SK-N-SH (cell line): ENCODE measurements around the gene OS9. TPM values are rescaled to one million over a fixed set of nuclear protein-coding genes. Genes with fewer than 3 reads are reported as not detected.

Source experiments
- CTCF ChIA-PET: fragments of 300-600, 350-600 bp; formaldehyde crosslinking; extraction: SDS; loops from one replicate; lab custom pipeline; 2021; lab: Yijun Ruan, JAX
- POLR2A ChIA-PET: fragments of 350-600 bp; sonication (Branson Sonifier 250); formaldehyde crosslinking; extraction: SDS; loops from one replicate; lab custom pipeline; 2020; ENCODE audit warnings: antibody characterized with exemption, inconsistent platforms; lab: Yijun Ruan, JAX
- DNase-seq: peaks from one replicate; pipeline ENCODE4 v3.0.0; 2012
- H2AFZ ChIP-seq: fragments of 200-600 bp; sonication (generic); 2 replicates; pipeline ENCODE4 v1.8.1; 2016; ENCODE audit warnings: antibody characterized with exemption, mild to moderate bottlenecking, low read depth
- H3F3A ChIP-seq: fragments of 200-600 bp; sonication (generic); replicated peaks from 2 replicates; pipeline ENCODE3; 2016; ENCODE audit warnings: antibody characterized with exemption, mild to moderate bottlenecking; ENCODE audit not compliant: insufficient read depth
- H3K27ac ChIP-seq, 2 experiments: fragments of 200-500 bp in 1 of 2; fragments of 200-600 bp in 1 of 2; sonication (Bioruptor generic) in 1 of 2; sonication (generic), shearing (Covaris generic) in 1 of 2; 2 replicates each; pipeline versions ENCODE4 v1.5.1 to v1.6.1; 2014 to 2016; ENCODE audit warnings: low read depth in 2 of 2, inconsistent platforms in 1 of 2, low read length in 1 of 2, mild to moderate bottlenecking in 1 of 2, mixed read lengths in 1 of 2
- H3K27me3 ChIP-seq: fragments of 200-600 bp; sonication (generic), shearing (Covaris generic); 2 replicates; pipeline ENCODE4 v1.6.1; 2016; ENCODE audit warnings: mixed run types; ENCODE audit not compliant: insufficient read depth
- H3K36me3 ChIP-seq, 2 experiments: fragments of 200-500 bp in 1 of 2; fragments of 200-600 bp in 1 of 2; sonication (Bioruptor generic) in 1 of 2; sonication (generic) in 1 of 2; replicated peaks in 1 of 2; 2 replicates each; pipeline versions ENCODE3 to v1.5.1; 2014 to 2016; ENCODE audit warnings: low read length in 1 of 2, mild to moderate bottlenecking in 1 of 2; ENCODE audit not compliant: insufficient read depth in 2 of 2, control insufficient read depth in 1 of 2
- H3K4me1 ChIP-seq, 2 experiments: fragments of 200-500 bp in 1 of 2; fragments of 200-600 bp in 1 of 2; sonication (Bioruptor generic) in 1 of 2; sonication (generic), shearing (Covaris generic) in 1 of 2; 2 replicates each; pipeline versions ENCODE4 v1.5.1 to v1.6.1; 2014 to 2016; ENCODE audit warnings: low read depth in 1 of 2, low read length in 1 of 2, mixed run types in 1 of 2; ENCODE audit not compliant: insufficient read depth in 2 of 2, control insufficient read depth in 1 of 2
- H3K4me2 ChIP-seq: fragments of 200-600 bp; sonication (generic), shearing (Covaris generic); 2 replicates; pipeline ENCODE4 v1.6.1; 2017; ENCODE audit warnings: mixed run types
- H3K4me3 ChIP-seq, 2 experiments: fragments of 200-500 bp in 1 of 2; fragments of 200-600 bp in 1 of 2; sonication (Bioruptor generic) in 1 of 2; sonication (generic), shearing (Covaris generic) in 1 of 2; 2 replicates each; pipeline versions ENCODE4 v1.5.1 to v1.8.1; 2014 to 2016; ENCODE audit warnings: low read depth in 2 of 2, inconsistent platforms in 1 of 2, low read length in 1 of 2, mild to moderate bottlenecking in 1 of 2, mixed read lengths in 1 of 2, moderate library complexity in 1 of 2
- H3K79me2 ChIP-seq: fragments of 200-600 bp; sonication (generic); 2 replicates; pipeline ENCODE4 v1.8.1; 2017; ENCODE audit warnings: mild to moderate bottlenecking; ENCODE audit not compliant: insufficient read depth
- H3K9ac ChIP-seq: fragments of 200-600 bp; sonication (generic); 2 replicates; pipeline ENCODE4 v1.6.1; 2017; ENCODE audit warnings: mixed run types
- H3K9me2 ChIP-seq: fragments of 200-600 bp; sonication (generic); 2 replicates; pipeline ENCODE4 v1.6.1; 2017; ENCODE audit warnings: mixed run types
- H3K9me3 ChIP-seq: fragments of 200-600 bp; sonication (generic); 2 replicates; pipeline ENCODE4 v1.6.1; 2017; ENCODE audit warnings: mixed run types, mild to moderate bottlenecking, moderate library complexity
- H4K20me1 ChIP-seq: fragments of 200-600 bp; sonication (generic); 2 replicates; pipeline ENCODE4 v1.6.1; 2017; ENCODE audit warnings: mild to moderate bottlenecking, mixed run types; ENCODE audit not compliant: insufficient read depth
- CTCF ChIP-seq: fragments of 200-600 bp; sonication (generic); IDR thresholded peaks from 2 replicates; pipeline ENCODE4 v1.6.1; 2017; ENCODE audit warnings: antibody characterized with exemption, mild to moderate bottlenecking, moderate library complexity
- FOSL2 ChIP-seq: IDR thresholded peaks from 2 replicates; pipeline ENCODE4 v1.4.0; 2012; ENCODE audit warnings: low read depth, mild to moderate bottlenecking, moderate library complexity, borderline replicate concordance
- IRF3 ChIP-seq: fragments of 150-350 bp; IDR thresholded peaks from 2 replicates; pipeline ENCODE4 v1.6.1; 2016; ENCODE audit warnings: mild to moderate bottlenecking, low read depth, low read length
- MXI1 ChIP-seq: IDR thresholded peaks from 2 replicates; pipeline ENCODE4 v1.6.1; 2012; ENCODE audit warnings: mild to moderate bottlenecking, low read depth, low read length, improper control_type of control experiment
- NRF1 ChIP-seq: IDR thresholded peaks from 2 replicates; pipeline ENCODE4 v1.6.1; 2012; ENCODE audit warnings: low read depth, mild to moderate bottlenecking, low read length
- POLR2AphosphoS5 ChIP-seq: IDR thresholded peaks from 2 replicates; pipeline ENCODE4 v1.6.1; 2012; ENCODE audit warnings: low read depth, low read length
- RAD21 ChIP-seq: IDR thresholded peaks from 2 replicates; pipeline ENCODE4 v1.6.1; 2012; ENCODE audit warnings: mild to moderate bottlenecking, low read length
- SIN3A ChIP-seq: IDR thresholded peaks from 2 replicates; pipeline ENCODE4 v1.6.1; 2012; ENCODE audit warnings: low read depth, mild to moderate bottlenecking, low read length, moderate library complexity, borderline replicate concordance
- TCF12 ChIP-seq: IDR thresholded peaks from 2 replicates; pipeline ENCODE4 v1.4.0; 2012
- TEAD4 ChIP-seq: IDR thresholded peaks from 2 replicates; pipeline ENCODE4 v1.4.0; 2012; ENCODE audit warnings: mild to moderate bottlenecking, borderline replicate concordance; ENCODE audit not compliant: insufficient read depth
- USF2 ChIP-seq: fragments of 150-350 bp; IDR thresholded peaks from 2 replicates; pipeline ENCODE4 v1.6.1; 2017; ENCODE audit warnings: antibody characterized with exemption, low read length, low read depth, borderline replicate concordance
- ZBTB33 ChIP-seq: IDR thresholded peaks from 2 replicates; pipeline ENCODE4 v1.4.0; 2012; ENCODE audit warnings: low read depth, borderline replicate concordance
- WGBS: methylation state at CpG from one replicate; pipeline ENCODE4 v1.1.6; 2017; ENCODE audit warnings: low lambda C conversion rate; 5-methylcytosine and 5-hydroxymethylcytosine counted together
- polyA plus RNA-seq, 3 experiments: library from polyadenylated mRNA; depleted of rRNA; stranded (reverse); fragments of >200 nt; gene quantifications; 2 replicates each; pipeline ENCODE4 v1.2.3, GENCODE V29; 2012
- TF ChIP-seq, protein P1 (sequence below): IDR thresholded peaks from 2 replicates; pipeline ENCODE4 v1.4.0; 2012; ENCODE audit warnings: low read depth, borderline replicate concordance
- TF ChIP-seq, protein P2 (sequence below): IDR thresholded peaks from 2 replicates; pipeline ENCODE4 v1.4.0; 2012; ENCODE audit warnings: low read depth
- TF ChIP-seq, protein P3 (sequence below): IDR thresholded peaks from 2 replicates; pipeline ENCODE4 v1.6.1; 2012; ENCODE audit warnings: mild to moderate bottlenecking, low read depth, low read length, moderate library complexity

Gene OS9
- polyA plus RNA-seq, 1 of the 3 experiments (the other 2 are of a cell fraction), result 280 TPM

DNA sequence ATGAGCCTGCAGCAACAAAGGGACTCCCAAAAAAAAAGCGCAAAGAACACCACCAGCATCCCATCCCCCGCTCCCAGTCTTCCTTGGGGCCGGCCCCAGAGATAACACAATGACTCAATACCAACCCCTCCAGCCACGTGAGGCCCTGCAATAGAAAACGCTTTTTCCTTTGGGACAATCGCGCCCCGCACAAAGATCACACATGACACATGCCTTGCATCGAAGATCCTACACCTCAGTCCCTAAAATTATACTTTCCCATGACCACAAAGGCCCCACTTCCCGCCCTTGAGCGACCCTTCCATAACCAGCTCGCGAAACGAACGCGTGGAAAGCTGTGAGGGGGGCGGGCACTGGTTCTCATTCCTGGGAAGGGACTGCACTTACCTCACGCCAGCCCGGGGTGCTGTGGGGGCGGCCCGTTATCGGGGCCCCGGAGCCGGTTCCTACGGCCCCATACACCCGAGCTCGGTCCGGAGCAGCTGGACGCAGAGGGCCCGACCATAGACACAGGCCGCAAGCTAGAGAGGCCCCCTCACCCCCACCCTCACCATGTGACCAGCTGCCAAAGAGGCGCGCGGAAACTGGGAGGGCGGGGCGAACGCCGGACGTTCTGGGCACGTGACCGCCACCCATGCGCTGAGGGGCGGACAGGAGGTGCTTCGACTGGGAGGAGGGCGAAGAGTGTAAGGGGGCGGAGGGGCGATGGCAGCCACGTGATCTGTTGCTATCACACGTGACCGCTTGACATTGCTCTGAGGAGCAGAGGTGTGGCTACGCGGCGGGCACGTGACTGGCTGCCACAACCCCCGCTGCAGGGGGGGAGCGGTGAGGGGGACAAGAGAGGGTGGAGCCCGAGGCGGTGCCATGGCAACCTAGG, 58.1 kb downstream of the OS9 start, which contains the start of gene CDK4 (continued):
- TF ChIP-seq CTCF (no peak), MXI1 (peak; percentile 89), USF2 (peak; percentile 99)

DNA sequence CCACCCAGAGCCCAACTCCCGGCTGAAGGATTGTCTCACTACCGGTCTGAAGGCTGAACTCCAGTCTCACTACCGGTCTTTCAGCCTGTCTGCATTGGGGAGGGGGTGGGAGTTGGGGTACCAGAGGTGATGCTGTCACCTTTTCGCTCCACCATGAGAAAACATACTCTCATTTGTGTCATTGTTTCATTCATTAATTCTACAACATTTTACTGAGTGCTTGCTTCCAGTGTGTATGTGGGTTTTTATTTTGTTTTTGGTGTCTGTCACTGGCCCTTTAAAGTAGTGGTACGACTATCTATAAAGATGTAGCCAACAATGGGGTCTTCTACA, 58.7 kb downstream of the OS9 start:
- peak overlapping the region; percentile 32 for H3K9ac ChIP-seq
- H3K36me3 ChIP-seq, result peaks cover 15 to 34% of the 10 kb centered on the region in 2 experiments
- H3K9me2 ChIP-seq, result no peaks in the 10 kb centered on the region
- H4K20me1 ChIP-seq, result no peaks in the 10 kb centered on the region
- peaks cover 25% of the 10 kb centered on the region for H3F3A ChIP-seq
- H3K4me2 ChIP-seq, result peak overlapping the region; percentile 68
- WGBS, result 18% methylated on average over 3 of the region's 5 CpGs
- CTCF ChIA-PET, result interaction anchor here (1.0 to 1.1 kb wide), 3 partner anchors 15 to 30 kb away, joined by 4 to 6 read pairs (median 5); partner anchors contain the start of gene TSFM
- peak overlapping the region; percentile 76 to 83 for H3K27ac ChIP-seq
- H3K9me3 ChIP-seq, result no peaks in the 10 kb centered on the region
- no peak for DNase-seq
- peak overlapping the region; percentile 27 to 51 for H3K4me3 ChIP-seq
- peak overlapping the region; percentile 90 for H2AFZ ChIP-seq
- TF ChIP-seq, protein P1, sequence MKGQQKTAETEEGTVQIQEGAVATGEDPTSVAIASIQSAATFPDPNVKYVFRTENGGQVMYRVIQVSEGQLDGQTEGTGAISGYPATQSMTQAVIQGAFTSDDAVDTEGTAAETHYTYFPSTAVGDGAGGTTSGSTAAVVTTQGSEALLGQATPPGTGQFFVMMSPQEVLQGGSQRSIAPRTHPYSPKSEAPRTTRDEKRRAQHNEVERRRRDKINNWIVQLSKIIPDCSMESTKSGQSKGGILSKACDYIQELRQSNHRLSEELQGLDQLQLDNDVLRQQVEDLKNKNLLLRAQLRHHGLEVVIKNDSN, result no peak
- no peak for TF ChIP-seq IRF3
- TF ChIP-seq TEAD4, result no peak
- TF ChIP-seq TCF12, result no peak
- no peak for TF ChIP-seq SIN3A
- no peak for TF ChIP-seq POLR2AphosphoS5
- no peak for TF ChIP-seq ZBTB33
- no peak for TF ChIP-seq USF2
- no peak for TF ChIP-seq NRF1
- TF ChIP-seq FOSL2, result no peak
- TF ChIP-seq, protein P2, sequence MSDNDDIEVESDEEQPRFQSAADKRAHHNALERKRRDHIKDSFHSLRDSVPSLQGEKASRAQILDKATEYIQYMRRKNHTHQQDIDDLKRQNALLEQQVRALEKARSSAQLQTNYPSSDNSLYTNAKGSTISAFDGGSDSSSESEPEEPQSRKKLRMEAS, result no peak
- TF ChIP-seq, protein P3, sequence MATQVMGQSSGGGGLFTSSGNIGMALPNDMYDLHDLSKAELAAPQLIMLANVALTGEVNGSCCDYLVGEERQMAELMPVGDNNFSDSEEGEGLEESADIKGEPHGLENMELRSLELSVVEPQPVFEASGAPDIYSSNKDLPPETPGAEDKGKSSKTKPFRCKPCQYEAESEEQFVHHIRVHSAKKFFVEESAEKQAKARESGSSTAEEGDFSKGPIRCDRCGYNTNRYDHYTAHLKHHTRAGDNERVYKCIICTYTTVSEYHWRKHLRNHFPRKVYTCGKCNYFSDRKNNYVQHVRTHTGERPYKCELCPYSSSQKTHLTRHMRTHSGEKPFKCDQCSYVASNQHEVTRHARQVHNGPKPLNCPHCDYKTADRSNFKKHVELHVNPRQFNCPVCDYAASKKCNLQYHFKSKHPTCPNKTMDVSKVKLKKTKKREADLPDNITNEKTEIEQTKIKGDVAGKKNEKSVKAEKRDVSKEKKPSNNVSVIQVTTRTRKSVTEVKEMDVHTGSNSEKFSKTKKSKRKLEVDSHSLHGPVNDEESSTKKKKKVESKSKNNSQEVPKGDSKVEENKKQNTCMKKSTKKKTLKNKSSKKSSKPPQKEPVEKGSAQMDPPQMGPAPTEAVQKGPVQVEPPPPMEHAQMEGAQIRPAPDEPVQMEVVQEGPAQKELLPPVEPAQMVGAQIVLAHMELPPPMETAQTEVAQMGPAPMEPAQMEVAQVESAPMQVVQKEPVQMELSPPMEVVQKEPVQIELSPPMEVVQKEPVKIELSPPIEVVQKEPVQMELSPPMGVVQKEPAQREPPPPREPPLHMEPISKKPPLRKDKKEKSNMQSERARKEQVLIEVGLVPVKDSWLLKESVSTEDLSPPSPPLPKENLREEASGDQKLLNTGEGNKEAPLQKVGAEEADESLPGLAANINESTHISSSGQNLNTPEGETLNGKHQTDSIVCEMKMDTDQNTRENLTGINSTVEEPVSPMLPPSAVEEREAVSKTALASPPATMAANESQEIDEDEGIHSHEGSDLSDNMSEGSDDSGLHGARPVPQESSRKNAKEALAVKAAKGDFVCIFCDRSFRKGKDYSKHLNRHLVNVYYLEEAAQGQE, result no peak
- no peak for TF ChIP-seq RAD21
- no peak for TF ChIP-seq MXI1
- peaks cover 38% of the 10 kb centered on the region for H3K79me2 ChIP-seq
- H3K4me1 ChIP-seq, result peaks cover 8 to 37% of the 10 kb centered on the region in 2 experiments
- H3K27me3 ChIP-seq, result no peaks in the 10 kb centered on the region
- POLR2A ChIA-PET, result interaction anchor here (1.0 to 1.1 kb wide), 2 partner anchors 26 to 1531 kb away, joined by 3 to 7 read pairs; partner anchors contain the start of gene RNF41
